ENCODE results near the gene DEPP1.
A peak's percentile ranks its signal among the peaks of the same experiment; 100 is the strongest.
"Not testable (repeated sequence)": the region's sequence is repeated elsewhere in the genome, so short reads cannot be mapped to it uniquely, and the experiment has no call there.

Gene DEPP1, protein sequence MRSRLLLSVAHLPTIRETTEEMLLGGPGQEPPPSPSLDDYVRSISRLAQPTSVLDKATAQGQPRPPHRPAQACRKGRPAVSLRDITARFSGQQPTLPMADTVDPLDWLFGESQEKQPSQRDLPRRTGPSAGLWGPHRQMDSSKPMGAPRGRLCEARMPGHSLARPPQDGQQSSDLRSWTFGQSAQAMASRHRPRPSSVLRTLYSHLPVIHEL

DNA sequence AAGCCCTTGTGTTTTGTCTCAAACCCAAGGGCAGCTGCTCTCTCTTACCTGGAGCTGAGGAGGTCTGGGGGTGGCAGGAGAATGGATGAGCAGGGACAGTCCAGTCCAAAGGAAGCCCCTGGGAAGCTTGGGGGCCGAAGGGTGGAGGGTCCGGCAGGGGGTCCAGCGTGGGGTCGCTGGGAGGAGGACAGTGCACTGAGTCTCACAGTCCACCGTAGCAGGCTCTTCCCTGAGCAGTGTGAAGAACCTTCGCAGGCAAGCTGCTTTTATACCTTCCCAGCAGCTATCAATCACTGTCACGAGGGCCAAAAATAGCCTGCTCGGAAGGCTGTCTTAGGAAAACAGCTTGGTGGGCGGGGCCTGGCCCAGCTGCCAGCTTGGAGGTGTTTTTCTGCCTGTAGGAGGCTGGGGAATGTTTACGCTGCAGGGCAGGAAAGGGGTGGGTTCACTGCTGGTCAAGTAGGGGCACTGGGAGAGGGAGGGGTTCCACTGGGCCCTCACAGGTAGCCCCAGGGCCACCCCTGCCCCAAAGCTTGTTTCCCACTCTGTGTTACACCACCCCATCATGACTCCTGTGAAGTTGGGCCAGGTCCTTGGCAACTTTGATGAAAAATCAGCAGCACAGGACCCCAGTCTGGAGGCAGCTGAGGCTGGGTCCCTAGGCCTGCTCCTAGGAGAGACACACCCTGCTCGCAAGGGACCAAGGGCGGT, at the start of gene DEPP1:
DEPP1 (minus strand) TSS at position 240 of the 711 bp plus-strand sequence. CDS start 779 bp downstream, outside the sequence.
- H3K4me3 ChIP-seq (ENCODE audit: low read depth, low read length): no peak within 1 kb of the TSS

DNA sequence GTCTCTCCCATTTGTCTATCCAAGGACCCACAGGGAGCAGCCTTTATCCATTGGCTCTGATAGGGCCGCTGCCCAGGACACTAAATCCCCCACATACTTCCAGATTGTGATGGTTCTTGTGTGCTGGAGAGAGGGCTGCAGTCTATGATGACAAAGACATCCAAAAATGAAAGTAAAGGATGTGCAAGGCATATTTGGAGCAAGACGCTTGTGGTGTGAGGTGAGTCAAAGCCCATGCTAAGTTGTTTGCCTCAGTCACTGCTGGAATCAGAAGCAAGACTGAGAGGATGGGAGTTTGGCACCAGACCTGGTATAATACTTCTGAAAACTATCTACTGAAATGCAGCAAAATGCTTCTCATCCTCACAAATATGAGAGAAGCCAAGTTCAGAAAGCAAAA, 44.8 kb upstream of the DEPP1 start:
- no peak overlapping the region for H3K4me3 ChIP-seq (ENCODE audit: low read depth, low read length)

DNA sequence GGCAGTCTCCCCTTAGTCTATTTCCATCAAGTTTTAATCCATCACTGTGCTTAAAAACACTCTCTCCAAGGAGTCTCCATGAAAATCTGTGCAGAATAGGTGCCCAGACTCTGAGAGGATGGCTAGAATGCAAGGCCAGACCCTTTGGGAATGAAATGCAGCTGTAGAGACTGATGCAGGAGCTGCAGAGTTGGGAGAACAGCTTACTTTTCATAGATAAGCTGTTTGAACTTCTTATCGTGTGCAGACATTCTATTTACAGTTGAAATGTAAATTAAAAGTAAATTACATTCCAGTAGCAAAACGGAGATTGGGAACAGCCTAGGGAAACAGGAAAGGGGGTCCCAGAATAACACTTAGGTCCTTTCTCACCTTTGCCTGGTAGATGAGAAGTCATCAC, 37.0 kb upstream of the DEPP1 start:
- no peak overlapping the region for H3K4me3 ChIP-seq (ENCODE audit: low read depth, low read length)

DNA sequence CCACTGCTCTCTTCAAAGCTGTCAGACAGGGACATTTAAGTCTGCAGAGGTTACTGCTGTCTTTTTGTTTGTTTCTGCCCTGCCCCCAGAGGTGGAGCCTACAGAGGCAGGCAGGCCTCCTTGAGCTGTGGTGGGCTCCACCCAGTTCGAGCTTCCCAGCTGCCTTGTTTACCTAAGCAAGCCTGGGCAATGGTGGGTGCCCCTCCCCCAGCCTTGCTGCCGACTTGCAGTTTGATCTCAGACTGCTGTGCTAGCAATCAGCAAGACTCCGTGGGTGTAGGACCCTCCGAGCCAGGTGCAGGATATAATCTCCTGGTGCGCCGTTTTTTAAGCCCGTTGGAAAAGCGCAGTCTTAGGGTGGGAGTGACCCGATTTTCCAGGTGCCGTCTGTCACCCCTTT, 35.9 kb upstream of the DEPP1 start:
- H3K4me3 ChIP-seq (ENCODE audit: low read depth, low read length): not testable (repeated sequence)

DNA sequence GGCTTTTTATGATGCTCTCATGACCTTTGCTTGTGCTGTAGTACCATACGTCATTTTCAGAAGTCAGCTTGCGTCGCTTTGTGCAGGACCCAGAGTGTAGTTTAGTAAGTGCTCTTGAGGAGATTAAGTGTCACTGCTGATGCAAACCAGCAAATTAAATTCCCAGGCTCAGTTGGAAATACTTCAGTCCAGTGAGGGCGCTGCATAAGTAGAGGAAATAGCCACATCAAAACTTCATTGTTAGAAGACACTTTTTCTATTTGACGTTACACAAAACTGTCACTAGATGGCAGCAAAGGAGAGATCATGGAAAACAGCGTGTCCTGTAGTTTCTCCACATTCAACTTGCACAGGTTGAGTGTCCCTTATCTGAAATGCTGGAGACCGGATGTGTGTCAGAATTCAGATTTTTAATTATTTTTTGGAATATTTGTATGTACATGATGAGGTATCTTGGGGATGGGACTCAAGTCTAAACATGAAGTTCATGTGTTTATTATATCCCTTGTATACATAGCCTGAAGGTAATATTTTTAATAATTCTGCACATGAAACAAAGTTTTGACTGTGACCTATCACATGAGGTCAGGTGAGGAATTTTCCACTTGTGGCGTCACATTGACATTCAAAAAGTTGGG, 30.0 kb upstream of the DEPP1 start:
- H3K4me3 ChIP-seq (ENCODE audit: low read depth, low read length): no peak overlapping the region

DNA sequence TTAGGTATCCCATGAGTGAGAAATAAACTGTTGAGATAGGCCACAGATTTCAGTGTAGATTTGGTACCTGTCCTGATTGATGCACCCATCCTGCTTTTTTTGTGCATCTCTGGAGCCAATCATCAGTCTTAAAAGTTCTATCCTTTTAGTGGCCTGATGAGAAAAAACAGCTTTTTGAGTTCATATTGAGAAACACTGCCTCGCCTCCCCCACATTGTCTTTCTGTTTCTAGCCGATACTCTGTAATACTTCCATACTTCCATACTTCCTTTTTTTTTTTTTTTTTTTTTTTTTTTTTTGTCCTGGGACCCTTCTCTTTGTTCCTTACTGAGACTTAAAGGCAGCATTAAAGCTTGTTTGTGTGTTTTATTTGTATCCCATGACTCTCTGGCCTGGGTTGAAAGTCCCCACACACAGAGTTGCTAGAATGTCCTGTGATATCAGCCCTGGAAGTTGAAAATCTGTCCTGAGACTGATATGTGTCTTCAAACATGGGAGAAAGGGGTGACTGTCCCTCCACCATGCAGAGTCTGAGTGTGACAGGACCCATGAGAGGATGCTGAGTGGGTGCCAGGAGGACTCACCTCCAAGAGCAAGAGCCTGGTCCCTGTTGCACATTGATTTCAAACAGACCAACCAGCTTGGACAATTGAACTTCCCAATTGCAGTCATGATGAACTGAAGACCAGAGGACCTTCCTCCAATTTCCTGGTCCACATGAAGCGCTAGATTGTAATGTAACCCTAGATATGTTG, 27.8 kb upstream of the DEPP1 start:
- H3K4me3 ChIP-seq (ENCODE audit: low read depth, low read length): no peak overlapping the region

DNA sequence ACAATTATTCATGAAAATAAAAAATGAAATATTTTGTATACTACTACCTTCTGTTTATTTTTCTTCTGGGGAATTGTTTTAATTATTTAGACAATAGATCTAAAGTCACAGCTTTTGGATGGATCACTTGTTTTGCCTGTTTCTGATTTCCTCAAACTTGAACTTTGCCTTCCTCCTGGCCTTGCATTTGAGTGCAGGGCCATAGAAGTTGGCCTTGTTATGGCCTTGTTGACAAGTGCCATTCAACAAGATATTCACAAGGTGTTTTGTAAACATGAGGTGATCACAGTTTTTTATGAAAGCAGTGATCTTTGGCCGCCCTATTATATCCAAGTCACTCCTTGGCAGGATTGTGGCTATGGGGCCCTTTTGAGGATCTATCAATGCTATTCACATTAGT, 26.7 kb upstream of the DEPP1 start:
- no peak overlapping the region for H3K4me3 ChIP-seq (ENCODE audit: low read depth, low read length)

DNA sequence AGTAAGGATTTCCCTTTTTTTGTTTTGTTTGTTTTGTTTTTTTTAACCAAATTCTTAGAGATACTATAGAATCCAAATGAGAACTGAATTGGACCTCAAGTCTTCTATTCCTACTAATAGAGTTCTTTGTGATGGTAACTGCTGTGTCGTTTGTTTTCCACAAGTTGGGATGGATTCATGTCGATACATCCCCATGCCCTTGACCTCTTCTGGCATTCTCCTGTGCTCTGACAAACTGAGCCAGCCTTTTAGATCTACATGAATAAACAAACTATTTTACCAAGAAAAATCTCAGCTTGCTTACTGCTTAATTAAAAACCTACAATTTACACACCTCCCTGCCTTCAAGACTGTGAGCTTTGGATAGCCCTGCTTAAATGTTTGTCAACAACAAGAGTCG, 26.1 kb upstream of the DEPP1 start:
- no peak overlapping the region for H3K4me3 ChIP-seq (ENCODE audit: low read depth, low read length)

DNA sequence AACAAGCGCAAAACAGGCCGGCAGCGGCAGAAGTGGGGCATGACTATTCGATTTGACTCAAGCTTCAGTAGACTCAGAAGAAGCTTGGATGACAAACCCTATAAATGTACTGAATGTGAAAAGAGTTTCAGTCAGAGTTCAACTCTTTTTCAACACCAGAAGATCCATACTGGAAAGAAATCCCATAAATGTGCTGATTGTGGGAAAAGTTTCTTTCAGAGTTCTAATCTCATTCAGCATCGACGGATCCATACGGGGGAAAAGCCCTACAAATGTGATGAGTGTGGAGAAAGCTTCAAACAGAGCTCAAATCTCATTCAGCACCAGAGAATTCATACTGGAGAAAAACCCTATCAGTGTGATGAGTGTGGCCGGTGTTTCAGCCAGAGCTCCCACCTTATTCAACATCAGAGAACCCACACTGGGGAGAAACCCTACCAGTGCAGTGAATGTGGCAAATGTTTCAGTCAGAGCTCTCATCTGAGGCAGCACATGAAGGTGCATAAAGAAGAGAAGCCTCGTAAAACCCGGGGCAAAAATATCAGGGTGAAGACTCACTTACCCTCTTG, 24.9 kb upstream of the DEPP1 start:
- no peak overlapping the region for H3K4me3 ChIP-seq (ENCODE audit: low read depth, low read length)

DNA sequence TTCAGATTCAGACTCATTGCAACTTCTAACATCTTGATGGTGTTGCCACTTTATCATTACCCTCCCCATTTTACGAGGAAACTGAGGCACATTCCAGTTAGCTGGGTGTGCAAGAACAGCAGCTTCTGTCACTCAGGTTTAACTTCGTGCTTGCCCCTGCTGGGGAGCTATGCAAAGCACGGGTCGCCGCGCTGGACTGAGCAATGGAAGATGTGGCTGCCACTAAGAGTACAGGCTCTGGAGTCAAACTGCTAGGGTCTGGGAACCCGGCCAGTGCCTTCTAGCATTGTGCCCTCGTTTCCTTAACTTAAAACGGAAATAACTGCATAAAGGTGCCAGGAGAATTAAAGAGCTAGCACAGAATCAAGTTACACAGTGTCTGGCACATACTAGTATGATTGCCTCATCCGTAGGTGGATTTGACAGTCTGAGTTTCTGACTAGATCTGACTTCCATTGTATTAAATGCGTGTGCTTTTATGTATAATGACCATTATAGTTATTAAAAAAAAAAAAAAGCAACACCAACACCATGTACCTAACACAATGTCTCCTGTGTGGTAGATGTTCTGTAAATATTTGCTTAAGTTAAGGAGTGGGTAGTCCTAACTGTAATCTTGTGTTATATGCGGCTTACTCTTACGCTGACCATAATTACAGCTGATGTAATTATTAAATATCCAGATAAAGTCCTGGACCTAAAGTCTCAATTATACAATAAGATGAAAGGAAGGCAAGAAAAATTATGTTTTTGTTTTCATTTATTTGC, 23.0 kb upstream of the DEPP1 start:
- H3K4me3 ChIP-seq (ENCODE audit: low read depth, low read length): peak overlapping the region; percentile 57

DNA sequence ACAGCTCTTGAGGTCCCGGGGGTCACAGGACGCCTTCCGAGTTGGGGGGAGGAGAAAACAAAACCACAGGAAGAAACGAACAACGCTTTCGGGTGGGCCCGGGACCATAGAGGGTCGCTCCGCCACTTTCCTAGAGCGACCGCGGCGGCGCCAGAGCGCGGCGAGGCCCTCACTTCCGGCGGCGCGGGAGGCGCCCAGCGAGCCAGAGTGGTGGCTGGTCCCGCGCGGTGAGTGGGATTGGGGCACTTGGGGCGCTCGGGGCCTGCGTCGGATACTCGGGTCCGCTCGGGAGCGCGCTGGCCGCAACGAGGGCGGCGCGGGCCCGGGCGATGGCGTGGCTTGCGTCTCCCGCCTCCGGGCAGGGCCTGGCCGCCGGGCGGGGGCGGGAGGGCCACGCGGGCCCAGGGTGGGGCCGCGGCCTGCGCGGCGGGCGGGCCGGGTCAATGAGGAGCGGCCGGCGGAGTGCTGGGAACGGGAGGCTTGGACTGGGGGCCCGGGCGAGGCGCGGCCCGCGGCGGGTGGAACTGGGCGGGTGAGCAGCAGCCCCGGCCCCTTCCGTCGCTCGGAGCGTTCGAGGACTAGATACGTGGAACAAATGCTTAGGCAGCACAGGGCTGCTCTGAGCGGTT, 22.3 kb upstream of the DEPP1 start, which contains the start of gene ZNF22:
ZNF22 (plus strand) TSS at position 172 of the 629 bp plus-strand sequence. CDS start 2,446 bp downstream, outside the sequence.
- peak within 1 kb of the TSS; percentile 57 for H3K4me3 ChIP-seq (ENCODE audit: low read depth, low read length)

DNA sequence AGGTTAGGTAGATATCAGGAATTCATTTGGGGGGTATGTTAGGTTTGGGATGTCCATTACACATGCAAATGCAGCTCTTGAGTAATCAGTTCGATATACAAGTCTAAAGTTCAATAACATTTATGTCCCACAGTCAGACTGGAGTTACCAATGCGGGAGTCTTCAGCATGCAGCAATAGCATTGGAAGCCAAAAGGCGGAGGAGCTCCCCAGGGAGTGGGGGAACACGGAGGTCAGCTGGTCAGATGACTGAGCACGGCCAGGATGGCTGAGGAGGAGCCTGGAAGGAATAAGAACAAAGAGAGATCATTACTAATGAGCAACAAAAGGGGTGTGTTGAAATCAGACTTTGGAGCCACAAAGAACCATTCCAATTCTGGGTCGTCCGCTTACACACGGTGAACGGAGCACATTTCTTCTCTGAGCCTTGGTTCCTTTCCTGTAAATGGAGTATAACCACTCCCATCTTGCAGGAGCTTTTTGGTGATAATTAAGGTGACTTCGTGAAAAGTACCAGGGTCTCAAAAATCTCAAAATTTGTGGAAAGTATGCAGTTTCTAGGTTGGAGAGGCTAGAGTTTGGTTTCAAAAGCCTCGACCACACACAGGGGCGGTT, 21.6 kb upstream of the DEPP1 start:
- H3K4me3 ChIP-seq (ENCODE audit: low read depth, low read length): no peak overlapping the region

DNA sequence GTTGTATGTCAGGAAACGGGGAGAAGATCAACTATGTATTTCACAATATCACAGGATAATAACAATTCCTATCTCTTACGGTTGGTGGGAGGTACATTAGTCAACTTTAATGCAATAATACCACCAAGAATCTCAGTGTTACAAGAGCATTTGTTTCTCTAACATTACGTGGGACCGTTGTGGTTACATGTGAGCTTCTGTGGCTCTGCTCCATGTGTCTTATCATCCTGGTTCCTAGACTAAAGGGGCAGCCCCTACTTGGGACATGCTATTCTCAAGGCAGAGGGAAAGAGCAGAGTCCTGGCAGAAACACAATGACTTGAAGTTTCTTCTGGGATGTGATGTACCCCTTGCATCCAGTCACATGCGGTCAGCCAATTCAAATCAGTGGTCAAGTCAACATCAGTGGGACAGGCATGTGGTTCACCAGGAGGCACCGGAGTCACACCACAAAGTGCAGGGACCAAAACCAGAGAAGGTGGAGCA, 19.6 kb upstream of the DEPP1 start:
- no peak overlapping the region for H3K4me3 ChIP-seq (ENCODE audit: low read depth, low read length)

DNA sequence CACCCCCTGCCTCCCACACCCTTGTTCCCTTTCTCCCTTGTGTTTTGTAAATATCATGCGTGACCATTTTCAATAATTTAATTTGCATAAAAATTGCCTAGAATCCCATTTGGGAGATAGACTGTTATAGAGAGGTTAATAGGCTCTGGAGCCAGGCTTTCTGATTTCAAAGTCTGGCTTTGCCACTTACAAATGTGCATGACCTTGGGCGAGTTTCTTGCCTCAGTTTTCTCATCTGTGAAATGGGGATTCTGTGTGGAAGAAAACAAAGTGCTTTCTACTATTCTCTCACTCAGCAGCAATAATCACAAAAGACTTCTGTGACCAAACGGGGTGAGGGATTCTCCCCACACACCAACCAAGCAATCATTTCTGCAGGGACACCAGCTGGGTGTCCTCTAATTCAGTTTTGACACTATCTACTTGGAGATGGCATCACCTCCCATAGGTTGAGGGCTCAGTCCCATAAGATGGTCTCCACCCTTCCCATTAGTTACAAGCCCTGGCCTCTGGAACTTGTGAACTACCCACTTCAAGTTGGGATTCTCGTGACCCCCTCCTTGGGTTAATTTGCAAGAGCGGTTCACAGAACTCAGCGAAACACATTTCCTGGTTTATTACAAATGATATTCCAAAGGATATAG, 18.6 kb upstream of the DEPP1 start:
- H3K4me3 ChIP-seq (ENCODE audit: low read depth, low read length): no peak overlapping the region

DNA sequence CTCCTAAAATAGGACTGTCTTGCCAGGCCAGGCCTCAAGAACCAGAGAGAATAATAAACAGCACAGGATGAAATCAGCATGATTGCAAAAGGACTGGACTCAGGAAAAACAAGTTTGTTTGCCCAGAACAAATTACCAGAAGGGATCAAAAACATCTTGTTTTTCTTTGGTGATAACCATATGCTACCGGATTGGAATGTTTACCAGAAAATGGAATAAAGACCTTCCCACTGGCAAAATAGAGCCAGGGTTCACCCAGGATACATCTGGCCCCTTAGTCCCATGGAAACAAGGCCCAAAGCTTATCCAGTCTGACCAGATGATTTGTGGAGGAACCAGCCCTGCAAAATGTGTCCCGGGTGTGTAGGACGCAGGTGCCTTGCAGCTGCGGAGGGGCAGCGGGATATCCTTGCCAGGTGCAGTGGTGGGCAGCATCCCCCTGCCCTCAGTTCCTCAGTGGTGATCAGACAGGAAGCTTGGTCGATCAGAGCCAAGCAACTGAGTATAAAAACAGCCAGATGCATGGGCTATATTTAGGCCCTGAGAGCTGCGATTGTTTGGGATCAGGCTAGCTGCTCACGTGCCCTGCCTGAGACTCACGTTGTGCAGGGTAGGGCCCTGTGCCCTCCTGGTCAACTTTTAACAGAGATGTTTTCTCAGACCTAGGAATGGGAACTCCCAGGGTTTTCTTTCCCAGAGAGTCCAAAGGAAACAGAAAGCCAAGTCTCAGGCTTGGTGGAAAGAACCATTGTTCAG, 17.5 kb upstream of the DEPP1 start:
- no peak overlapping the region for H3K4me3 ChIP-seq (ENCODE audit: low read depth, low read length)

DNA sequence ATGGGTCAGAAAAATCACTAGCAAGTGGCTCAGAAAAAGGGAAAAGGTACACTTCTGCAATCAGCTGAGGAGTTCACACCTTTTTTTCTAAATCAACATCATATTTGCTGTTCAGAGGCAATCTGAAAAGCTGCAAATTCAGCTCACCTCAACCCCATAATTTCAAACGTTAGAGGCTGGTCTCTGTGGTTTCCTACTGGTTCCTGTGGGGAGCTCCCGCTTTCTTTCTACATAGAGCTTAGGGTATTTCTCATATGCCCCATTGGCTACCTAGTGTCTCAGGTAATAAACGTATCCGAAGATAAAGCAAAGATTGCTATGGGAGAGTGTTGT, 16.9 kb upstream of the DEPP1 start:
- no peak overlapping the region for H3K4me3 ChIP-seq (ENCODE audit: low read depth, low read length)

DNA sequence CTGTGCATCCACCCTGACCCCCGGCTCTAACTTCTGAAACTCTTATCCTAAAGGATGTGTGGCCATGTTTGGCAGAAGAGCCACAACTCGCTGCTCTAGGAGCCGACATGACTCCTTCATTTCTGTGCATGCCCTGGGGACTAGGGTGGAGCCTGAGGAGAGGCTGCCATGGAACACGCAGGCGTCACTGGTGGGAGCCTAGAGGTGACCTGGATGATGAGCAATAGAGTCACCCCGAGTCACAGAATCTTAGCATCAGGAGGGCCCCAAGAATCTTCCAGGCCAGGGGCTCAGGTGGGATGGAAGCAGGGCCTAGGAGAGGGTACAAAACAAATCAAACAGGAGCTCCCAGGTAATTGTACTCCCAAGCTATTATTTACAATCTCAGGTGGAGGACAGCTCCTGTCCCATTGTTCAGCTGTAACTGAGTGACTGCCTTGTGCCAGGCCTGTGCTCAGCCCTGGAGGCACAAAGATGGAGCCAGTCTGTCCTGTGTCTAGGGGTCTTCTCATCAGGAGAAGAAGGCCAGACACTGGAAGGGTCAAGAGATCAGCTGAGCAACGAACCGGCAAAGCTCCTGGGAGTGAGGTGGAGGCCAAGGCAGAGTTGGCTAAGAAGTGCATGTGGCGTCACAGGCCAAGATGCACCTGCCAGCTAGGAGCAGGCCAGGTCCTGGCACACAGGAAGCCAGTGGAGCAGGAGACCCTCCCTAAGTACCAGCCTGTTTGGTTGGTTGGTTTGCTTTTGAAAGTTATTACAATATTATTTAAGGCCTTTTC, 16.3 kb upstream of the DEPP1 start:
- H3K4me3 ChIP-seq (ENCODE audit: low read depth, low read length): no peak overlapping the region
